WTC11 (cell line): ENCODE results near the gene PCP2. TPM values are rescaled to one million over a fixed set of nuclear protein-coding genes. Genes with fewer than 3 reads are reported as not detected.

ENCODE experiments used
- ATAC-seq: fragments of 200-7000 bp; cut with Tn5 transposase; 2 replicates; pipeline ENCODE4 v1.10.0; 2021; ENCODE audit warnings: mild to moderate bottlenecking, moderate library complexity
- CTCF ChIA-PET: fragments of 300-600 bp; sonication (Branson Sonifier 250); formaldehyde crosslinking; loops from one replicate; lab custom pipeline; 2021; ENCODE audit warnings: antibody characterized with exemption; lab: Charles Lee
- POLR2A ChIA-PET: fragments of 350-600 bp; sonication (Branson Sonifier 250); formaldehyde crosslinking; loops from one replicate; lab custom pipeline; 2021; ENCODE audit warnings: antibody characterized with exemption; lab: Charles Lee
- DNase-seq: peaks from one replicate; pipeline ENCODE4 v3.0.0; 2021; ENCODE audit warnings: low spot score
- H3K27ac Mint-ChIP-seq: 2 replicates; pipeline ENCODE4 v1.8.0; 2021; ENCODE audit warnings: mixed read lengths
- H3K27me3 Mint-ChIP-seq: 2 replicates; pipeline ENCODE4 v1.8.0; 2021; ENCODE audit warnings: low read depth, mild to moderate bottlenecking, moderate library complexity, mixed read lengths
- H3K36me3 Mint-ChIP-seq: 2 replicates; pipeline ENCODE4 v1.8.0; 2021; ENCODE audit warnings: mixed read lengths
- H3K4me1 Mint-ChIP-seq: 2 replicates; pipeline ENCODE4 v1.8.0; 2022; ENCODE audit warnings: mixed read lengths
- H3K4me3 Mint-ChIP-seq: 2 replicates; pipeline ENCODE4 v1.8.0; 2021; ENCODE audit warnings: mild to moderate bottlenecking, moderate library complexity, mixed read lengths
- H3K9me3 Mint-ChIP-seq: 2 replicates; pipeline ENCODE4 v1.8.0; 2021; ENCODE audit warnings: mixed read lengths
- ATF1 ChIP-seq: sonication (generic); formaldehyde crosslinking; IDR thresholded peaks from 2 replicates; pipeline ENCODE4 v1.8.1; 2023; ENCODE audit warnings: mild to moderate bottlenecking, moderate library complexity, missing genetic modification reagents
- ATF6 ChIP-seq: sonication (generic); formaldehyde crosslinking; IDR thresholded peaks from 2 replicates; pipeline ENCODE4 v1.8.1; 2023; ENCODE audit warnings: mild to moderate bottlenecking, missing genetic modification reagents
- CDX4 ChIP-seq: fragments of 250-450 bp; sonication (Bioruptor Pico); IDR thresholded peaks from 2 replicates; pipeline ENCODE4 v1.9.0; 2021; ENCODE audit warnings: moderate library complexity, mild to moderate bottlenecking, inconsistent platforms, borderline replicate concordance
- E2F4 ChIP-seq: sonication (generic); formaldehyde crosslinking; IDR thresholded peaks from 2 replicates; pipeline ENCODE4 v1.8.1; 2022; ENCODE audit warnings: low read depth, mild to moderate bottlenecking, moderate library complexity, missing genetic modification reagents, borderline replicate concordance
- EMX1 ChIP-seq: fragments of 250-450 bp; sonication (Bioruptor Pico); IDR thresholded peaks from 2 replicates; pipeline ENCODE4 v1.8.0; 2021; ENCODE audit warnings: mild to moderate bottlenecking
- FOXJ3 ChIP-seq: sonication (generic); formaldehyde crosslinking; IDR thresholded peaks from 2 replicates; pipeline ENCODE4 v1.9.0; 2021; ENCODE audit warnings: missing genetic modification reagents, mild to moderate bottlenecking, borderline replicate concordance
- HMGA2 ChIP-seq: fragments of 250-450 bp; sonication (Bioruptor Pico); IDR thresholded peaks from 2 replicates; pipeline ENCODE4 v1.4.0; 2021; ENCODE audit warnings: mild to moderate bottlenecking, moderate library complexity
- HMGXB4 ChIP-seq: sonication (generic); formaldehyde crosslinking; IDR thresholded peaks from 2 replicates; pipeline ENCODE4 v1.8.1; 2023; ENCODE audit warnings: mild to moderate bottlenecking, moderate library complexity, missing genetic modification reagents
- IRF2 ChIP-seq: sonication (generic); formaldehyde crosslinking; IDR thresholded peaks from 2 replicates; pipeline ENCODE4 v1.8.0; 2022; ENCODE audit warnings: low read depth, missing genetic modification reagents, borderline replicate concordance
- KAT7 ChIP-seq: sonication (generic); formaldehyde crosslinking; IDR thresholded peaks from 2 replicates; pipeline ENCODE4 v1.8.1; 2023; ENCODE audit warnings: missing genetic modification reagents, mild to moderate bottlenecking, borderline replicate concordance
- MXD4 ChIP-seq: fragments of 250-450 bp; sonication (Bioruptor Pico); IDR thresholded peaks from 2 replicates; pipeline ENCODE4 v1.8.0; 2021; ENCODE audit warnings: mild to moderate bottlenecking, moderate library complexity, borderline replicate concordance
- RORB ChIP-seq: fragments of 250-450 bp; sonication (Bioruptor Pico); IDR thresholded peaks from 2 replicates; pipeline ENCODE4 v1.9.0; 2021; ENCODE audit warnings: mild to moderate bottlenecking
- TEAD1 ChIP-seq: sonication (generic); formaldehyde crosslinking; IDR thresholded peaks from 2 replicates; pipeline ENCODE4 v1.8.0; 2022; ENCODE audit warnings: mild to moderate bottlenecking, missing genetic modification reagents
- TP53 ChIP-seq: sonication (generic); formaldehyde crosslinking; IDR thresholded peaks from 2 replicates; pipeline ENCODE4 v1.8.1; 2023; ENCODE audit warnings: mild to moderate bottlenecking, missing genetic modification reagents
- ZMAT4 ChIP-seq: fragments of 250-450 bp; sonication (Bioruptor Pico); IDR thresholded peaks from 2 replicates; pipeline ENCODE4 v1.9.0; 2021; ENCODE audit warnings: mild to moderate bottlenecking
- ZNF423 ChIP-seq: fragments of 250-450 bp; sonication (Bioruptor Pico); IDR thresholded peaks from 2 replicates; pipeline ENCODE4 v2.1.2; 2022; ENCODE audit warnings: mild to moderate bottlenecking, moderate library complexity
- ZNF425 ChIP-seq: fragments of 250-450 bp; sonication (Bioruptor Pico); conservative IDR thresholded peaks from 2 replicates; pipeline ENCODE4 v1.9.0; 2021; ENCODE audit warnings: mild to moderate bottlenecking
- total RNA-seq: library from RNA; stranded (reverse); gene quantifications from 3 replicates; pipeline ENCODE4 v1.2.3, GENCODE V29; 2021

The PCP2 gene
- total RNA-seq, 1 experiment from 2014 or later = 0.48 TPM

GRCh38 chr19:7614859-7615741 lies 18.4 kb downstream of the PCP2 start (continued):
- TF ChIP-seq FOXJ3 (no peak), RORB (CRISPR knock-in tag) (no peak), IRF2 (no peak)

GRCh38 chr19:7612282-7613274 lies 20.9 kb downstream of the PCP2 start:
- ATAC-seq = no peak
- Mint-ChIP-seq H3K27ac (no peak overlapping the region), H3K4me1 (no peaks in the 10 kb centered on the region), H3K27me3 (no peaks in the 10 kb centered on the region; the same call in 1 of the 2 replicates), H3K36me3 (peaks cover 13% of the 10 kb centered on the region), H3K4me3 (no peak overlapping the region), H3K9me3 (no peaks in the 10 kb centered on the region)
- CTCF ChIA-PET = interaction anchor here (1.3 kb wide), 1 partner anchor 44 kb away, joined by 7 read pairs; no protein-coding TSS in a partner anchor
- TF ChIP-seq ATF1 = no peak
- no peak for DNase-seq
- POLR2A ChIA-PET = no interaction called here

GRCh38 chr19:7611541-7612279 lies 21.8 kb downstream of the PCP2 start:
- DNase-seq = no peak
- Mint-ChIP-seq H3K27ac (no peak overlapping the region), H3K4me1 (no peaks in the 10 kb centered on the region), H3K27me3 (no peaks in the 10 kb centered on the region; the same call in 1 of the 2 replicates), H3K4me3 (no peak overlapping the region), H3K36me3 (peaks cover 13% of the 10 kb centered on the region), H3K9me3 (no peaks in the 10 kb centered on the region)
- POLR2A ChIA-PET = no interaction called here
- no peak for ATAC-seq
- CTCF ChIA-PET = interaction anchor here (1.3 kb wide), 1 partner anchor 43 kb away, joined by 7 read pairs; no protein-coding TSS in a partner anchor
- no peak for TF ChIP-seq TEAD1 (CRISPR knock-in tag)
- no peak for TF ChIP-seq HMGXB4 (CRISPR knock-in tag)
- no peak for TF ChIP-seq TP53
- no peak for TF ChIP-seq E2F4 (CRISPR knock-in tag)
- TF ChIP-seq ZMAT4 (CRISPR knock-in tag) = no peak
- TF ChIP-seq CDX4 (CRISPR knock-in tag) = no peak
- no peak for TF ChIP-seq ZNF423 (CRISPR knock-in tag)
- TF ChIP-seq HMGA2 (CRISPR knock-in tag) = no peak
- no peak for TF ChIP-seq KAT7 (CRISPR knock-in tag)
- no peak for TF ChIP-seq ZNF425 (CRISPR knock-in tag)
- TF ChIP-seq EMX1 (CRISPR knock-in tag) = no peak
- no peak for TF ChIP-seq ATF6
- no peak for TF ChIP-seq MXD4
